GM18870 (cell line): Measurements from ENCODE around the gene CNTD1.

Experiments
- ATAC-seq: cut with Tn5 transposase; IDR thresholded peaks from one replicate; pipeline ENCODE4 v1.9.1; 2021; ENCODE audit warnings: moderate library complexity; ENCODE audit not compliant: unreplicated experiment

Gene CNTD1

GRCh38 chr17:42803074-42803883 lies 4.6 kb downstream of the CNTD1 start:
- no peak for ATAC-seq

- no peak for ATAC-seq
These were observed 6.3 kb downstream of the CNTD1 start for GRCh38 chr17:42804918-42805367.

- no peak for ATAC-seq
These were observed 7.6 kb downstream of the CNTD1 start for GRCh38 chr17:42806249-42806648.

- ATAC-seq, result no peak
These were observed 10.6 kb downstream of the CNTD1 start for GRCh38 chr17:42809250-42809649.

- no peak for ATAC-seq
These were observed 16.2 kb downstream of the CNTD1 start for GRCh38 chr17:42814633-42815399.

- ATAC-seq, result no peak
These were observed 19.2 kb downstream of the CNTD1 start for GRCh38 chr17:42817866-42818265.

GRCh38 chr17:42818379-42818778 lies 19.7 kb downstream of the CNTD1 start:
- ATAC-seq, result no peak

GRCh38 chr17:42819939-42820535 lies 21.4 kb downstream of the CNTD1 start:
- no peak for ATAC-seq

- ATAC-seq, result no peak
These were observed 22.5 kb downstream of the CNTD1 start for GRCh38 chr17:42821176-42821575.

- ATAC-seq, result no peak
These were observed 28.8 kb downstream of the CNTD1 start for GRCh38 chr17:42827472-42827871.

- no peak for ATAC-seq
These were observed 32.3 kb downstream of the CNTD1 start for GRCh38 chr17:42830971-42831370.

- no peak for ATAC-seq
These were observed 33.7 kb downstream of the CNTD1 start for GRCh38 chr17:42832213-42832933.

GRCh38 chr17:42832934-42833766 lies 34.5 kb downstream of the CNTD1 start, which contains the start of gene PSME3:
Gene PSME3, plus strand, starts transcription at chr17:42833397. Its CDS starts 235 bp downstream, at chr17:42833632.
- ATAC-seq, result peak; percentile 70

- no peak for ATAC-seq
These were observed 35.2 kb downstream of the CNTD1 start for GRCh38 chr17:42833767-42834422.

- ATAC-seq, result no peak
These were observed 37.1 kb downstream of the CNTD1 start for GRCh38 chr17:42835732-42836131.

- ATAC-seq, result no peak
These were observed 43.5 kb downstream of the CNTD1 start for GRCh38 chr17:42841975-42842685.

GRCh38 chr17:42843358-42843934 lies 44.8 kb downstream of the CNTD1 start:
- ATAC-seq, result no peak

GRCh38 chr17:42844271-42844670 lies 45.6 kb downstream of the CNTD1 start, which contains the start of gene AOC2:
Gene AOC2, plus strand, starts transcription at chr17:42844580. Its CDS starts 47 bp downstream, at chr17:42844627.
- no peak for ATAC-seq
